GM18909 (cell line): ENCODE measurements around the gene BLM.
"Not testable (repeated sequence)": the region's sequence is repeated elsewhere in the genome, so short reads cannot be mapped to it uniquely, and the experiment has no call there.

ENCODE experiments used
- ATAC-seq: cut with Tn5 transposase; IDR thresholded peaks from one replicate; pipeline ENCODE4 v1.9.1; 2021; ENCODE audit warnings: mild to moderate bottlenecking; ENCODE audit not compliant: unreplicated experiment, poor library complexity

BLM gene

DNA sequence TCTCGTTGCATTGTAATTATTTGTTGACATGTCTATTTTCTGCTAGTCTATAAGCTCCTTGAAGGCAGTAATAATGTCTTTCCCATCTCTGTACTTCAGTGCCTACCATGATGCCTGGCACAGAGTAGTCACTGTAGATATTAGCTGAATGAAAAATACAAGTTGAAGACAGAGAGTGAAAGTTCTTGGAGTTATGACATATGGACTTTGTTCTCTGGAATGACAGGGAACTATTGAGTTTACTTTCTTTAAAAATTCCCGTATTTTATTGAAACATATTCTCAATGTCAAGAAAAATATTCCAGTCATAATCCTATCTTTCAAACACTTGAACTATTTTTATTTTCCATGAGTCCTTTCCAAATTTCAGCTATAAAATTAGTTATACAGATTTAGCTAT is 3.0 kb downstream of the BLM start:
- ATAC-seq: no peak

DNA sequence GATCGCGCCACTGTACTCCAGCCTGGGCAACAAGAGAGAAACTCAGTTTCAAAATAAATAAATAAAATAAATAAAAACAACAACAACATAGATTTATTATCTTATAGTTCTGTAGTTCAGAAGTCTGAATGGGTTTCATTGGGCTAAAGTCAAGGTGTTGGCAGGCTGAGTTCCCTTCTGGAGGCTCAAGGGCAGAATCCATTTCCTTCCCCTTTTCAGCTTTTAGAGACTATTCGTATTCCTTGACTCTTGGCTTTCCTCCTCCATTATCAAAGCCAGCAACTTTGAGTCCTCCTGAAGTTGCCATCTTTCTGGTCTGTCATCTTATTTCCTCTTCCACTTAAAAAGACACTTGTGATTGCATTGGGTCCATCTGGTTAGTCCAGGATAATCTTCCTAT is 12.1 kb downstream of the BLM start:
- no peak for ATAC-seq

- no peak for ATAC-seq
These were observed 13.1 kb downstream of the BLM start for GRCh38 chr15:90730290-90730689.

DNA sequence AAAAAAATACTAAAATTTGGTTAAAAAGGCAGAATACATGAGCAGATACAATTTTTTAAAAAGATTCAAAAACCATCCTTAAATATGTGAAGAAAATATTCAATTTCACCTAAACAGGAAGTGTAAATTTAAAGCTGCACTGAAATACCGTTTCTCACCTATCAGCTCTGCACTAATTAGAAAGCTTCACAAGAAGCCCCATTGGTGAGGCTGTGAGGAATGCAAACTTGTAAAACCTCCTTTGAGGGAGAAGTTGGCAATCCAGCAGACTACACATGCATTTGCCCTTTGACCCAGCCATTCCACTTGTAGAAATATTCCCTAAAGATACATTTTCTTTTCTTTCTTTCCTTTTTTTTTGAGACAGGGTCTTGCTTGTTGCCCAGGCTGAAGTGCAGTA is 18.8 kb downstream of the BLM start:
- no peak for ATAC-seq

GRCh38 chr15:90740545-90740944 is 23.4 kb downstream of the BLM start:
- ATAC-seq: not testable (repeated sequence)

- no peak for ATAC-seq
These were observed 24.9 kb downstream of the BLM start for GRCh38 chr15:90742087-90742486.

GRCh38 chr15:90743407-90743806 is 26.3 kb downstream of the BLM start:
- no peak for ATAC-seq

DNA sequence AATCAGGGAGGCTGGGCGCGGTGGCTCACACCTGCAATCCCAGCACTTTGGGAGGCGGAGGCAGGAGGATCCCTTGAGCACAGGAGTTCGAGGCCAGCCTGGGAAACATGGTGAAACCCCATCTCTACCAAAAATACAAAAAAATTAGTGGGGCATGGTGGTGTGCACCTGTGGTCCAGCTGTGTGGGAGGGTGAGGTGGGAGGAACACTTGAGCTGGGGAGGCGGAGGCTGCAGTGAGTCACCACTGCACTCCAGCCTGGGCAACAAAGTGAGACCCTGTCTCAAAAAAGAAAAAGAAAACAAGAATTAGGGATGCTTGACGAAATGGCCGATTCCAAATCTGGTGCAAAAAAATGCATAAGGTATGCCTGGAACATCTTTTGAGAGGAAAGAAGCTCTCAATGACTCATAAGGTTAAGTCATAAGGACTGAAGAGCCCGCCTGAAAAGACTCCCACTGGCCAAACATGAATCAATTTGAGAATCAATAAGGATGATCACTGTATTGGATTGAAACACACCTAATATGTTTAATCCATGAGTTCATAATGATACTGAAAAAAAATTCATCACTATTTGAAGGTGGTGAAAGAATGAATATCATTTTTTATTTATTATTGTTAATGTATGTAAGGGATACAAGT is 27.7 kb downstream of the BLM start:
- no peak for ATAC-seq

DNA sequence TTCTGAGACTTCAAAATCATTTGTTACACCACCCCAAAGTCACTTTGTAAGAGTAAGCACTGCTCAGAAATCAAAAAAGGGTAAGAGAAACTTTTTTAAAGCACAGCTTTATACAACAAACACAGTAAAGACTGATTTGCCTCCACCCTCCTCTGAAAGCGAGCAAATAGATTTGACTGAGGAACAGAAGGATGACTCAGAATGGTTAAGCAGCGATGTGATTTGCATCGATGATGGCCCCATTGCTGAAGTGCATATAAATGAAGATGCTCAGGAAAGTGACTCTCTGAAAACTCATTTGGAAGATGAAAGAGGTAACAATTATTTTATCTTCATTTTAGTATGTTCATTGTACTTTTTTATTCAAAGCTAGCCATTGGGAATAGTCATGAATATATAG is 32.6 kb downstream of the BLM start:
- no peak for ATAC-seq

GRCh38 chr15:90750186-90750585 is 33.0 kb downstream of the BLM start:
- no peak for ATAC-seq

- no peak for ATAC-seq
These were observed 34.2 kb downstream of the BLM start for GRCh38 chr15:90751300-90751825.

- no peak for ATAC-seq
These were observed 39.8 kb downstream of the BLM start for GRCh38 chr15:90756916-90757315.

GRCh38 chr15:90757461-90757860 is 40.3 kb downstream of the BLM start:
- no peak for ATAC-seq

- ATAC-seq: no peak
These were observed 43.6 kb downstream of the BLM start for GRCh38 chr15:90760661-90761232.

DNA sequence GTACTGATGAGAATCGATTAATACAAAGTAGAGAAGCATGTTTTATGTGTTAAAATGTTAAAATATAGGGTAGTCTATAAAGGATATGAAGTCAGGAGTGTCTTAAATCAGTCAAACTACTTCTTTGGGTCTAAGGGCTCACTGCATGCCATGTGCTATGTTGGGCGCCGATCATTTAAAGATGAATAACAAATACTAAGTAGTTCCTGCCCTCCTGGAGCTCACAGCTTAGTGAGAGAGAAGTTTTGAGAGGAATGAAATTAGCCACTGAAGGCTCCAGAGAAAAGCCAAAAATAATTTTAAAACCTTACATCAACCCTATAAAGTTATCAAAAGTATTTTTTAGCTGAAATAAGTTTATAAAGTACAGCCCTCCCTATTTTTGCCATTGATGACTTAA is 44.5 kb downstream of the BLM start:
- ATAC-seq: no peak

DNA sequence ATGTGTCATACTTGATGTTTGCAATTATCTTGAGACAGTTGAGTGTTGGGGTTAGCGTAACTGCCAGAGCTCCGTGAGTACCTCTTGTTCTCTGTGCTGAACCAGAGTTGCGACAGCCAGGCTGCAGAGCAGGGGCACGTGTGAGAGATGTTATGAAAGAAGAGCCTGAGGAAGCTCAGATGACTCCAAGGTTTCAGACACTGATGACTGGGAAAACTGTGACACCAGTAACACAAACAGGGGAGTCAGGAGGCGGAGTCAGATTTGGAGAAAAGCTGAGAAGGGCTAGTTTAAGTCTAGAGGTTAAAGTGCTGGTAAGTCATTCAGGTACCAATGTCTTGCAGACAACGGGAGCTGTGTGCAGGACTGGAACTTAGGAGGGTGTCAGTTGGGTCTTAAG is 45.0 kb downstream of the BLM start:
- no peak for ATAC-seq

DNA sequence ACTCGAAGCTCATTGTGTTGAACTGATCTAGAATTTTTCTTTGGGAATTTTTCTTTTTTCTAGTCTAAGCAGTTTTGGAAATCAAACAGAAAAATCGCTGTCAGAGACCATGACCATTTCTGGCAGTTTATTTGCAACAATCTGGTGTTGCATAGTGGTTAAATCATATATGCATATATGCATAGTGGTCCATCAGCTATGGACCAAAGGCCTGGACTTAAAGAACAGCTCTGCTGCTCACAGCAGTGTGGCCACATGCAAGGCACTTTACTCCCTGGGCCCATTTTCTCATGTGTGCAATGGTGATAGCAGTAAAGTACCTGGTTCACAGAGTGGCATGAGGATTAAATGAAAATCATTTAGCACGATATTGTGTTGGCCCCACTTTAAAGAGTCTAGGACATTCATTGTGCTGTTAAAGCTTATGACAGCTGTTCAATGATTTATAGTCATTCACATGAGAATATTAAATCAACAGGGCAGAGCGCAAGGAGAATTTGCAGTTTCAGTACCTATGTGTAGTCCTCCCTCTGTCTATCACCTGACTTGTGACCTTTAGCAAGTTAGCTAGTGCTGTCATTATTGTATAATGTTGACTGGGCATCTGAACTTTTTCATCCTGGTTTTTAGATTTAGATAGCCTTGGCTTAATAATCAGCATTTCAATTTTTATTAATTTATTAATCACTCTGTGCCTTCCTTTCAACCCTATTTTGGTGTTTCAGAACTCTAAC is 46.4 kb downstream of the BLM start:
- ATAC-seq: no peak

- no peak for ATAC-seq
These were observed 48.4 kb downstream of the BLM start for GRCh38 chr15:90765531-90765930.

GRCh38 chr15:90765966-90766365 is 48.8 kb downstream of the BLM start:
- no peak for ATAC-seq

DNA sequence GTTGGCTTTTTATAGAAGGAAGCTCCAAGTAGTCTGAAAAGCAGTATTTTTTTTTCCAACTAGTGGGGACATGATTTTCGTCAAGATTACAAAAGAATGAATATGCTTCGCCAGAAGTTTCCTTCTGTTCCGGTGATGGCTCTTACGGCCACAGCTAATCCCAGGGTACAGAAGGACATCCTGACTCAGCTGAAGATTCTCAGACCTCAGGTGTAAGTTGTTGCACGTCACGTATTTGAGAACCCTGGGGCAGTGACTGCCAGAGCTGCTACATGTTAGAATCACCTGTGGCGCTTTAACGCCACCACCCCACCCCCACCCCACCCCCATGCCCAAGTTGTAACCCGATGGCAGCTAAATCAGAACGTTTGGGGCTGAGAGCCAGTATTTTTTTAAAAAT is 52.2 kb downstream of the BLM start:
- ATAC-seq: no peak

DNA sequence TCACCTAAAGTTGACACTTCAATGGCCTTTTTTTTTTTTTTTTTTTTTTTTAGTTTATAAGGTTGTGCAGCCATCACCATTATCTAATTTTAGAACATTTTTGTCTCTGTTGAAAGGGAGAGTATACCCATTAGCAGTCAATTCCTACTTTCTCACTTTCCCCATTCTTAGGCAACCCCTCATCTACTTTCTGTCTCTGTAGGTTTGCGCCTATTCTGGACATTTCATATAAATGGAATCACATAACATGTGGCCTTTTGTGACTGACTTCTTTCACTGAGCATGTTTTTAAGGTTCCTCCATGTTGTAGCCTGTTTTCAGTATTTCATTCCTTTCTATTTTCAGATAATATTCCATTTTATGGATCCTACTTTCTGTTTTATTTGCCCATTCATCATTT is 56.3 kb downstream of the BLM start:
- ATAC-seq: no peak
